ENCODE measurements around the gene NABP1. TPM values are rescaled to one million over a fixed set of nuclear protein-coding genes. Genes with fewer than 3 reads are reported as not detected.

The NABP1 gene
- polyA plus RNA-seq, 1 experiment = 204 TPM

DNA sequence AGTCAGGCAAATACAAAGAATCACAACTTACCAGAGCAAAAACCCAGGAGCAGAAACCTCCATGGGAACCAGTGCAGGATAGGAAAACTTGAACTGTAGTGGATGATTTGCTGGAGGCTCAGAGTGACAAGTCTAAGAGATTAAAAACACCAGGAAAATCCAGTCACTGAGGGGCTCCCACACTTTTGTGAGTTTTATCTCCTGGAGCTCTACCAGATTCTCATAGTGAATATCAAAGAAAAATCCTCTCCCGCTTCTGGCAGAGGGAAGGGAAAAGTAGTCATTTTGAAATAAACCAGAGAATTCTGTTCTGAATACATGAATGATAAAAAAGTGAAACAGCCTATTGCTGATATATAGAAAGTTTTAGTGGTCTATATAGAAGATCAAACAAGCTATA is 23.1 kb downstream of the NABP1 start:
- peaks cover 4% of the 10 kb centered on the region; the same call in 1 of the 2 replicates for H3K9me3 ChIP-seq (ENCODE audit: control insufficient read depth, insufficient read depth, low read length)
- H3K4me3 ChIP-seq (ENCODE audit: low read depth, low read length) = no peak overlapping the region
- POLR2A ChIA-PET = interaction anchor here (0.7 to 1.7 kb wide), 2 partner anchors 19 to 135 kb away, joined by 4 to 5 read pairs; no protein-coding TSS in a partner anchor
- no peak for DNase-seq (ENCODE audit: low read depth, low spot score)
- CTCF ChIA-PET = interaction anchor here (0.8 to 2.3 kb wide), 2 partner anchors 9 to 135 kb away, joined by 3 to 12 read pairs; no protein-coding TSS in a partner anchor
- TF ChIP-seq, protein P1, sequence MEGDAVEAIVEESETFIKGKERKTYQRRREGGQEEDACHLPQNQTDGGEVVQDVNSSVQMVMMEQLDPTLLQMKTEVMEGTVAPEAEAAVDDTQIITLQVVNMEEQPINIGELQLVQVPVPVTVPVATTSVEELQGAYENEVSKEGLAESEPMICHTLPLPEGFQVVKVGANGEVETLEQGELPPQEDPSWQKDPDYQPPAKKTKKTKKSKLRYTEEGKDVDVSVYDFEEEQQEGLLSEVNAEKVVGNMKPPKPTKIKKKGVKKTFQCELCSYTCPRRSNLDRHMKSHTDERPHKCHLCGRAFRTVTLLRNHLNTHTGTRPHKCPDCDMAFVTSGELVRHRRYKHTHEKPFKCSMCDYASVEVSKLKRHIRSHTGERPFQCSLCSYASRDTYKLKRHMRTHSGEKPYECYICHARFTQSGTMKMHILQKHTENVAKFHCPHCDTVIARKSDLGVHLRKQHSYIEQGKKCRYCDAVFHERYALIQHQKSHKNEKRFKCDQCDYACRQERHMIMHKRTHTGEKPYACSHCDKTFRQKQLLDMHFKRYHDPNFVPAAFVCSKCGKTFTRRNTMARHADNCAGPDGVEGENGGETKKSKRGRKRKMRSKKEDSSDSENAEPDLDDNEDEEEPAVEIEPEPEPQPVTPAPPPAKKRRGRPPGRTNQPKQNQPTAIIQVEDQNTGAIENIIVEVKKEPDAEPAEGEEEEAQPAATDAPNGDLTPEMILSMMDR (IDR thresholded peaks at IDR 0.05; ENCODE audit: low read depth, low read length) = no peak
- H3K27ac ChIP-seq (ENCODE audit: low read depth, low read length) = no peak overlapping the region
- H3K27me3 ChIP-seq (ENCODE audit: control insufficient read depth, insufficient read depth, low read length) = no peaks in the 10 kb centered on the region

DNA sequence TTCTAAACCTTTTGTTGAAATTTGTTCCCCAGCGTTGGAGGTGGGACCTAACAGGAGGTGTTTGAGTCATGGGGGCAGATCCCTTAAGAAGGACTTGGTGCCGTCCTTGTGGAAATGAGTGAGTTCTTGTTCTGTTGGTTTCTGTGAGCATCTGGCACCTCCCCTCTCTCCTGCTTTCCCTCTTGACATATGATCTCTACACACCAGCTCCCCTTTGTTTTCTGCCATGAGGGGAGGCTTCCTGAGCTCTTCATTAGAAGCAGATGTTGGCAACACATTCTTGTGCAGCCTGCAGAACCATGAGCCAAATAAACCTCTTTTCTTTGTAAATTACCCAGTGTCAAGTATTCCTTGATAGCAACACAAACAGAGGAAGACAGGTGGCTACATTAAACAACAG is 23.8 kb downstream of the NABP1 start:
- no peak for DNase-seq (ENCODE audit: low read depth, low spot score)

GRCh38 chr2:191703079-191703725 is 25.3 kb downstream of the NABP1 start:
- Histone ChIP-seq H3K9me3 (ENCODE audit: control insufficient read depth, insufficient read depth, low read length) (peaks cover 4% of the 10 kb centered on the region; the same call in 1 of the 2 replicates), H3K27ac (ENCODE audit: low read depth, low read length) (no peak overlapping the region), H3K4me3 (ENCODE audit: low read depth, low read length) (no peak overlapping the region), H3K27me3 (ENCODE audit: control insufficient read depth, insufficient read depth, low read length) (no peaks in the 10 kb centered on the region)
- CTCF ChIA-PET = no interaction called here
- TF ChIP-seq, protein P1 (IDR thresholded peaks at IDR 0.05; ENCODE audit: low read depth, low read length) = no peak
- DNase-seq (ENCODE audit: low read depth, low spot score) = no peak
- POLR2A ChIA-PET = interaction anchor here (0.7 kb wide), 1 partner anchor 84 kb away, joined by 6 read pairs; no protein-coding TSS in a partner anchor

More for the DNA sequence above, 23.8 kb downstream of the NABP1 start:
- no peak overlapping the region for H3K4me3 ChIP-seq (ENCODE audit: low read depth, low read length)
- ChIA-PET CTCF (interaction anchor here (0.8 to 2.3 kb wide), 2 partner anchors 10 to 135 kb away, joined by 3 to 12 read pairs; no protein-coding TSS in a partner anchor), POLR2A (interaction anchor here (0.7 to 1.7 kb wide), 3 partner anchors 20 to 136 kb away, joined by 4 to 5 read pairs (median 4); partner anchors contain the start of gene NABP1)
- no peak overlapping the region for H3K27ac ChIP-seq (ENCODE audit: low read depth, low read length)
- H3K27me3 ChIP-seq (ENCODE audit: control insufficient read depth, insufficient read depth, low read length) = no peaks in the 10 kb centered on the region
- TF ChIP-seq, protein P1 (IDR thresholded peaks at IDR 0.05; ENCODE audit: low read depth, low read length) = no peak
- peaks cover 4% of the 10 kb centered on the region; the same call in 1 of the 2 replicates for H3K9me3 ChIP-seq (ENCODE audit: control insufficient read depth, insufficient read depth, low read length)

DNA sequence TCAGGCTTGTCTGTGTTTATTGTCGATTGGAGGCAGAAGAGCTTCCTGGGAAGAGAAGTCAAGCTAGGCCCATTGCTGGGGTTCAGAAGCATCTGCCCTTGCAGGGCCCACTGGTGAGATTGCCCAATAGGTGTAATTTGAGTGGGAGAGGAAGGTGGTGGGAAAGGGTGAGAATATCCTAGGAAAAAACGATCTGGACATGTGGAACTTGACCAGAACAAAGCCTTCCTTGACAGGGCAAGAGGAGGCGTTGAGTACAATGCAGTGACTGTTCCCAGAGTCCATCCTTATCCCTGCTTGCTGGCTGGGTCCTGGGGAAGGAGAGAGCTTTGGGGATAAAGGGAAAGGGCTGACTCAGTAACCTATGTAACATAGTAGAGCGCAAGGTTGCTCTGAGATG is 27.1 kb downstream of the NABP1 start:
- TF ChIP-seq, protein P1 (IDR thresholded peaks at IDR 0.05; ENCODE audit: low read depth, low read length) = no peak
- no peak overlapping the region for H3K27ac ChIP-seq (ENCODE audit: low read depth, low read length)
- POLR2A ChIA-PET = no interaction called here
- peaks cover 4% of the 10 kb centered on the region; the same call in 1 of the 2 replicates for H3K9me3 ChIP-seq (ENCODE audit: control insufficient read depth, insufficient read depth, low read length)
- no peak overlapping the region for H3K4me3 ChIP-seq (ENCODE audit: low read depth, low read length)
- CTCF ChIA-PET = no interaction called here
- no peaks in the 10 kb centered on the region for H3K27me3 ChIP-seq (ENCODE audit: control insufficient read depth, insufficient read depth, low read length)
- no peak for DNase-seq (ENCODE audit: low read depth, low spot score)

DNA sequence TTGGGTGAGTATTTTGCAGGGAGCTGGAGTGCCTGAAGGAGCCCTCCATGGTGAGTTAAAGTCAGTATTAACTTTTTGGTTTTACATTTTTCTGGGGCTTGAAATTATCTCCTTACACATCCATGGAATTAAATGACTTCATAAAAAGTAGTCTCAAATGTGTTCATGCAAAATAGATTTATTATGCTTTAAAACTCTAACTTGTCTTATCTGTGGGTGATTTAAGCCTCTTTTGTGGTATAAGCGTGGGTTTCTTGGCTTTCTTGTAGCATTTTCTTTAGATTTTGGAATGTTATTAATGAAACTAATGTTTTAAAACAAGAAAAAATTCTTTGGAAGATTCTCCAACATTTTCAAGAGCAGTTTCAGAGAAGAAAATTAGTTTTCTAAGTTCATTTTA is 27.8 kb downstream of the NABP1 start:
- Histone ChIP-seq H3K27ac (ENCODE audit: low read depth, low read length) (no peak overlapping the region), H3K4me3 (ENCODE audit: low read depth, low read length) (no peak overlapping the region), H3K27me3 (ENCODE audit: control insufficient read depth, insufficient read depth, low read length) (no peaks in the 10 kb centered on the region), H3K9me3 (ENCODE audit: control insufficient read depth, insufficient read depth, low read length) (peaks cover 4% of the 10 kb centered on the region; the same call in 1 of the 2 replicates)
- ChIA-PET POLR2A (no interaction called here), CTCF (interaction anchor here (0.5 kb wide), 1 partner anchor 140 kb away, joined by 3 read pairs; no protein-coding TSS in a partner anchor)
- TF ChIP-seq, protein P1 (IDR thresholded peaks at IDR 0.05; ENCODE audit: low read depth, low read length) = no peak
- DNase-seq (ENCODE audit: low read depth, low spot score) = no peak
